Measurements from ENCODE around the gene FGGY.

The FGGY gene

GRCh38 chr1:59411147-59411546 is 114.3 kb downstream of the FGGY start:
- in situ Hi-C loops (cut with HindIII; ENCODE audit: low sequenced_read_pairs): no loop called here

GRCh38 chr1:59412718-59413326 is 115.9 kb downstream of the FGGY start:
- in situ Hi-C loops (cut with HindIII; ENCODE audit: low sequenced_read_pairs): no loop called here

- in situ Hi-C loops (cut with HindIII; ENCODE audit: low sequenced_read_pairs): no loop called here
These were observed 116.4 kb downstream of the FGGY start for GRCh38 chr1:59413327-59413720.

- in situ Hi-C loops (cut with HindIII; ENCODE audit: low sequenced_read_pairs): no loop called here
These were observed 117.7 kb downstream of the FGGY start for GRCh38 chr1:59414406-59415133.

- in situ Hi-C loops (cut with HindIII; ENCODE audit: low sequenced_read_pairs): no loop called here
These were observed 118.5 kb downstream of the FGGY start for GRCh38 chr1:59415286-59415850.

- in situ Hi-C loops (cut with HindIII; ENCODE audit: low sequenced_read_pairs): no loop called here
These were observed 119.0 kb downstream of the FGGY start for GRCh38 chr1:59415881-59416280.

GRCh38 chr1:59417406-59417805 is 120.5 kb downstream of the FGGY start:
- in situ Hi-C loops (cut with HindIII; ENCODE audit: low sequenced_read_pairs): no loop called here

GRCh38 chr1:59418363-59419144 is 121.7 kb downstream of the FGGY start:
- in situ Hi-C loops (cut with HindIII; ENCODE audit: low sequenced_read_pairs): no loop called here

- in situ Hi-C loops (cut with HindIII; ENCODE audit: low sequenced_read_pairs): no loop called here
These were observed 122.7 kb downstream of the FGGY start for GRCh38 chr1:59419361-59420140.

- in situ Hi-C loops (cut with HindIII; ENCODE audit: low sequenced_read_pairs): no loop called here
These were observed 124.5 kb downstream of the FGGY start for GRCh38 chr1:59421232-59421920.

GRCh38 chr1:59422921-59423575 is 126.2 kb downstream of the FGGY start:
- in situ Hi-C loops (cut with HindIII; ENCODE audit: low sequenced_read_pairs): no loop called here

GRCh38 chr1:59427155-59427554 is 130.3 kb downstream of the FGGY start:
- in situ Hi-C loops (cut with HindIII; ENCODE audit: low sequenced_read_pairs): no loop called here

GRCh38 chr1:59427784-59428183 is 130.9 kb downstream of the FGGY start:
- in situ Hi-C loops (cut with HindIII; ENCODE audit: low sequenced_read_pairs): no loop called here

GRCh38 chr1:59428828-59429227 is 131.9 kb downstream of the FGGY start:
- in situ Hi-C loops (cut with HindIII; ENCODE audit: low sequenced_read_pairs): no loop called here

- in situ Hi-C loops (cut with HindIII; ENCODE audit: low sequenced_read_pairs): no loop called here
These were observed 132.8 kb downstream of the FGGY start for GRCh38 chr1:59429656-59430055.

GRCh38 chr1:59431566-59432294 is 134.8 kb downstream of the FGGY start:
- in situ Hi-C loops (cut with HindIII; ENCODE audit: low sequenced_read_pairs): no loop called here

GRCh38 chr1:59432531-59433439 is 135.9 kb downstream of the FGGY start:
- in situ Hi-C loops (cut with HindIII; ENCODE audit: low sequenced_read_pairs): no loop called here

- in situ Hi-C loops (cut with HindIII; ENCODE audit: low sequenced_read_pairs): no loop called here
These were observed 136.5 kb downstream of the FGGY start for GRCh38 chr1:59433440-59433813.

All from endothelial cell of hepatic sinusoid (primary cell).